Stomach (tissue), 9 donors: ENCODE data around the gene IQSEC1. TPM values are rescaled to one million over a fixed set of nuclear protein-coding genes. Genes with fewer than 3 reads are reported as not detected.

ENCODE experiments used
- DNase-seq, 2 donors: peaks; one replicate each; pipeline versions ENCODE4 v3.0.0 to v3.0.0-alpha.2; 2013 to 2019
- H3K27ac ChIP-seq, 5 donors: fragments of 200-600 bp in 4 of 5; sonication (generic) in 4 of 5; one replicate each; pipeline ENCODE4 v1.5.1; 2013 to 2019; ENCODE audit warnings: mild to moderate bottlenecking in 1 of 5, moderate library complexity in 1 of 5
- H3K27me3 ChIP-seq, 3 donors: fragments of 200-600 bp; sonication (generic); one replicate each; pipeline ENCODE4 v1.5.1; 2017 to 2019; ENCODE audit warnings: mixed run types in 1 of 3
- H3K36me3 ChIP-seq, 4 donors: fragments of 200-600 bp; sonication (generic); 1 replicate in 3 of 4; 2 replicates in 1 of 4; pipeline ENCODE4 v1.5.1; 2016 to 2019
- H3K4me1 ChIP-seq, 4 donors: fragments of 200-600 bp; sonication (generic); one replicate each; pipeline ENCODE4 v1.5.1; 2016 to 2019
- H3K4me3 ChIP-seq, 4 donors: fragments of 200-600 bp; sonication (generic) in 3 of 4; one replicate each; pipeline ENCODE4 v1.5.1; 2016 to 2019; ENCODE audit warnings: mild to moderate bottlenecking in 1 of 4
- H3K9me3 ChIP-seq, 4 donors: fragments of 200-600 bp; sonication (generic); one replicate each; pipeline ENCODE4 v1.5.1; 2016 to 2019
- CTCF ChIP-seq, 7 experiments: fragments of 450-650 bp in 4 of 7; fragments of 200-600 bp in 3 of 7; sonication (generic) in 3 of 7; IDR thresholded peaks; one replicate each; pipeline ENCODE4 v1.5.1; 2016 to 2019; ENCODE audit warnings: antibody characterized with exemption in 7 of 7, control low read depth in 2 of 7, mild to moderate bottlenecking in 1 of 7
- EP300 ChIP-seq: sonication (generic); formaldehyde crosslinking; IDR thresholded peaks from one replicate; pipeline ENCODE4 v1.6.1; 2017; ENCODE audit warnings: antibody characterized with exemption
- POLR2A ChIP-seq, 4 donors: fragments of 450-650 bp; IDR thresholded peaks; one replicate each; pipeline ENCODE4 v1.6.1; 2016; ENCODE audit warnings: antibody characterized with exemption in 4 of 4, control low read depth in 2 of 4, mild to moderate bottlenecking in 1 of 4, moderate library complexity in 1 of 4
- POLR2AphosphoS5 ChIP-seq, 3 donors: sonication (generic); formaldehyde crosslinking; IDR thresholded peaks; one replicate each; pipeline ENCODE4 v1.6.1; 2016; ENCODE audit warnings: antibody characterized with exemption in 3 of 3
- WGBS, 5 donors: extraction: QIAGEN DNeasy Blood & Tissue Kit in 3 of 5; methylation state at CpG; one replicate each; pipeline versions ENCODE4 v1.1.5 to v1.1.7; 2013 to 2018; 5-methylcytosine and 5-hydroxymethylcytosine counted together
- intact Hi-C: fragments of 100-400 bp; cut with DNase I; formaldehyde crosslinking; loops from one replicate; pipeline ENCODE4 v1.15.1; 2023; ENCODE audit warnings: low total_unique reads
- polyA plus RNA-seq, 3 donors: library from polyadenylated mRNA; stranded (reverse); fragments of 200-250 nt; gene quantifications; one replicate each; pipeline ENCODE4 v1.2.3, GENCODE V29; 2013
- total RNA-seq, 5 donors: library from RNA; depleted of rRNA; stranded (reverse); fragments of >200 nt; gene quantifications; one replicate each; pipeline versions ENCODE4 v1.1.0 to v1.2.3, GENCODE V29; 2014 to 2016
- donor health status: healthy with polysubstance abuse.
- donor health status: Bipolar disorder and iron deficiency.
- donor health status: healthy.

The IQSEC1 gene
- total and polyA plus RNA-seq, 8 donors = 6.7 to 46.9 (median 20.8) TPM

GRCh38 chr3:12925648-12926047 is 147.6 kb downstream of the IQSEC1 start:
- H3K27me3 ChIP-seq = no peaks in the 10 kb centered on the region
- WGBS, 5 donors = 86 to 100% (median 93%) methylated on average over 2 to 7 of the region's 7 CpGs
- H3K9me3 ChIP-seq = no peaks in the 10 kb centered on the region
- intact Hi-C loops = no loop called here
- H3K27ac ChIP-seq = no peak overlapping the region
- TF ChIP-seq POLR2AphosphoS5 (IDR thresholded peaks at IDR 0.05) (no peak), EP300 (no peak), CTCF (IDR thresholded peaks at IDR 0.05) (no peak), POLR2A (IDR thresholded peaks at IDR 0.05) (no peak)
- DNase-seq = no peak
- no peak overlapping the region for H3K4me3 ChIP-seq
- peaks cover 44 to 96% (median 85%) of the 10 kb centered on the region in 4 donors for H3K36me3 ChIP-seq
- H3K4me1 ChIP-seq = peaks cover 0 to 16% (median 2%) of the 10 kb centered on the region in 4 donors

- TF ChIP-seq CTCF (IDR thresholded peaks at IDR 0.05) (no peak), POLR2AphosphoS5 (IDR thresholded peaks at IDR 0.05) (no peak), POLR2A (IDR thresholded peaks at IDR 0.05) (no peak), EP300 (no peak)
- H3K27ac ChIP-seq = no peak overlapping the region
- H3K27me3 ChIP-seq = no peaks in the 10 kb centered on the region
- 80 to 87% (median 81%) methylated on average over 9 to 22 of the region's 22 CpGs for WGBS, 5 donors
- peaks cover 49 to 97% (median 85%) of the 10 kb centered on the region in 4 donors for H3K36me3 ChIP-seq
- peaks cover 0 to 16% (median 2%) of the 10 kb centered on the region in 4 donors for H3K4me1 ChIP-seq
- no peak for DNase-seq
- no peaks in the 10 kb centered on the region for H3K9me3 ChIP-seq
- intact Hi-C loops = no loop called here
- no peak overlapping the region for H3K4me3 ChIP-seq
Measured at GRCh38 chr3:12924437-12924836, 148.8 kb downstream of the IQSEC1 start.

GRCh38 chr3:12922881-12923431 is 150.3 kb downstream of the IQSEC1 start:
- Histone ChIP-seq H3K9me3 (no peaks in the 10 kb centered on the region), H3K4me1 (peaks cover 0 to 16% (median 0%) of the 10 kb centered on the region in 4 donors), H3K27me3 (no peaks in the 10 kb centered on the region), H3K36me3 (peaks cover 56 to 97% (median 88%) of the 10 kb centered on the region in 4 donors), H3K27ac (no peak overlapping the region), H3K4me3 (no peak overlapping the region)
- no peak for TF ChIP-seq CTCF (IDR thresholded peaks at IDR 0.05)
- no peak for TF ChIP-seq EP300
- no peak for TF ChIP-seq POLR2AphosphoS5 (IDR thresholded peaks at IDR 0.05)
- no peak for TF ChIP-seq POLR2A (IDR thresholded peaks at IDR 0.05)
- no peak for DNase-seq
- intact Hi-C loops = no loop called here
- 86 to 90% (median 87%) methylated on average over 11 of the region's 11 CpGs for WGBS, 5 donors

DNA sequence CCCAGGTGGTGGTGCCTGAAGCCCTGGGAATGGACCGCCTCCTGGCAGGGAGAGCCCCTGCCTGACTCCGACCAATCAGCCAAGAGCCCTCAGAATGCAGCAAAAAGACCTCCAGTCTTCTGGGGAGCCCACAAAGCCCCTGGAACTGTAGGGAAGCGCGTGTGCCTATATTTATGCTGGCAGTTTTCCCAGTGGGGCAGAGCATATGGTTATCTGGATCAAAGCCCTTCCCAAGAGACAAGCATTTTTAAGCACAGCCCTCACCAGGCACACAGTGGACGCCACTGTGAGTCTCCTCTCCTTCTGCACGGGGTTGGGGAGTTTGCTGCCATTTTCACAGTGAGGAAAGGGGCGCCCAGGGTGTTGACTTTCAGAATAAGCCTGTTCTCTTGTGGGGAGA is 150.9 kb downstream of the IQSEC1 start:
- WGBS, 5 donors = 66 to 80% (median 69%) methylated on average over 7 of the region's 7 CpGs
- no peaks in the 10 kb centered on the region for H3K27me3 ChIP-seq
- no peak overlapping the region for H3K27ac ChIP-seq
- peaks cover 56 to 99% (median 92%) of the 10 kb centered on the region in 4 donors for H3K36me3 ChIP-seq
- intact Hi-C loops = no loop called here
- H3K9me3 ChIP-seq = no peaks in the 10 kb centered on the region
- H3K4me3 ChIP-seq = no peak overlapping the region
- peaks cover 0 to 15% (median 0%) of the 10 kb centered on the region in 4 donors for H3K4me1 ChIP-seq
- DNase-seq = no peak
- no peak for TF ChIP-seq POLR2AphosphoS5 (IDR thresholded peaks at IDR 0.05)
- TF ChIP-seq CTCF (IDR thresholded peaks at IDR 0.05) = no peak
- no peak for TF ChIP-seq POLR2A (IDR thresholded peaks at IDR 0.05)
- TF ChIP-seq EP300 = no peak
